BE2C (cell line): ENCODE data around the gene GSPT1.

Experiments
- DNase-seq: peaks from one replicate; pipeline ENCODE4 v3.0.0-alpha.2; 2020
- H3K27me3 ChIP-seq: fragments of 250-450 bp; sonication (Bioruptor Pico); 2 replicates; pipeline ENCODE4 v1.5.1; 2020; ENCODE audit warnings: mild to moderate bottlenecking
- H3K36me3 ChIP-seq: fragments of 250-450 bp; sonication (Bioruptor Pico); 2 replicates; pipeline ENCODE4 v1.5.1; 2020; ENCODE audit warnings: mild to moderate bottlenecking
- H3K4me1 ChIP-seq: fragments of 250-450 bp; sonication (Bioruptor Pico); 2 replicates; pipeline ENCODE4 v1.5.1; 2020
- H3K4me3 ChIP-seq: 2 replicates; pipeline ENCODE4 v1.5.1; 2011; ENCODE audit warnings: low read depth, low read length
- H3K9me3 ChIP-seq: fragments of 250-450 bp; sonication (Bioruptor Pico); 2 replicates; pipeline ENCODE4 v1.5.1; 2020
- CTCF ChIP-seq: IDR thresholded peaks from 2 replicates; pipeline ENCODE4 v1.5.1; 2012; ENCODE audit warnings: mild to moderate bottlenecking, low read depth, low read length

Gene GSPT1

GRCh38 chr16:11916524-11917285, 949 bp upstream of the GSPT1 start:
- H3K4me3 ChIP-seq, result peak overlapping the region; percentile 62
- no peak for DNase-seq
- no peaks in the 10 kb centered on the region for H3K9me3 ChIP-seq
- no peaks in the 10 kb centered on the region for H3K36me3 ChIP-seq
- TF ChIP-seq CTCF, result no peak
- no peaks in the 10 kb centered on the region for H3K4me1 ChIP-seq
- no peaks in the 10 kb centered on the region; the same call in 1 of the 2 replicates for H3K27me3 ChIP-seq

- Histone ChIP-seq H3K4me1 (no peaks in the 10 kb centered on the region), H3K9me3 (no peaks in the 10 kb centered on the region), H3K27me3 (no peaks in the 10 kb centered on the region), H3K4me3 (peak overlapping the region; percentile 78), H3K36me3 (no peaks in the 10 kb centered on the region)
- peak; percentile 42 for DNase-seq
- no peak for TF ChIP-seq CTCF
Observed at GRCh38 chr16:11915114-11915643, 577 bp downstream of the GSPT1 start.

- H3K4me1 ChIP-seq, result no peaks in the 10 kb centered on the region
- no peaks in the 10 kb centered on the region for H3K9me3 ChIP-seq
- H3K36me3 ChIP-seq, result peaks cover 3% of the 10 kb centered on the region; the same call in 1 of the 2 replicates
- no peaks in the 10 kb centered on the region for H3K27me3 ChIP-seq
- peak; percentile 33 for DNase-seq
- no peak for TF ChIP-seq CTCF
- peak overlapping the region; percentile 78 for H3K4me3 ChIP-seq
Observed at GRCh38 chr16:11914210-11915113, 1.3 kb downstream of the GSPT1 start.

GRCh38 chr16:11913425-11914079, 2.2 kb downstream of the GSPT1 start:
- no peak for DNase-seq
- H3K36me3 ChIP-seq, result peaks cover 8% of the 10 kb centered on the region; the same call in 1 of the 2 replicates
- no peak for TF ChIP-seq CTCF
- peak overlapping the region; percentile 78 for H3K4me3 ChIP-seq
- H3K4me1 ChIP-seq, result no peaks in the 10 kb centered on the region
- no peaks in the 10 kb centered on the region for H3K27me3 ChIP-seq
- no peaks in the 10 kb centered on the region for H3K9me3 ChIP-seq

- Histone ChIP-seq H3K36me3 (peaks cover 34% of the 10 kb centered on the region), H3K4me3 (no peak overlapping the region), H3K9me3 (no peaks in the 10 kb centered on the region), H3K27me3 (no peaks in the 10 kb centered on the region), H3K4me1 (no peaks in the 10 kb centered on the region)
- TF ChIP-seq CTCF, result no peak
- no peak for DNase-seq
Observed at GRCh38 chr16:11909653-11910545, 5.9 kb downstream of the GSPT1 start.
